Activated CD8-positive, alpha-beta T cell treated with anti-CD3 and anti-CD28 coated beads for 36 hours (primary cell): Measurements from ENCODE around the gene MSN. TPM values are rescaled to one million over a fixed set of nuclear protein-coding genes. Genes with fewer than 3 reads are reported as not detected.
"Not testable (repeated sequence)": the region's sequence is repeated elsewhere in the genome, so short reads cannot be mapped to it uniquely, and the experiment has no call there.

Experiments used
- ATAC-seq: fragments of 200-7000 bp; cut with Tn5 transposase; one replicate; pipeline ENCODE4 v1.10.0; 2021; ENCODE audit warnings: mild to moderate bottlenecking, moderate library complexity
- CTCF ChIA-PET: fragments of 350-600 bp; sonication (Branson Sonifier 250); formaldehyde crosslinking; loops from one replicate; lab custom pipeline; 2021; ENCODE audit warnings: antibody characterized with exemption; lab: Charles Lee
- POLR2A ChIA-PET: fragments of 350-600 bp; sonication (Branson Sonifier 250); formaldehyde crosslinking; loops from one replicate; lab custom pipeline; 2021; ENCODE audit warnings: antibody characterized with exemption; lab: Charles Lee
- DNase-seq: peaks from one replicate; pipeline ENCODE4 v3.0.0-alpha.2; 2020
- H3K27ac Mint-ChIP-seq: one replicate; pipeline ENCODE4 v1.8.0; 2021; ENCODE audit warnings: mild to moderate bottlenecking, mixed read lengths
- H3K27me3 Mint-ChIP-seq: one replicate; pipeline ENCODE4 v1.8.0; 2021; ENCODE audit warnings: mixed read lengths
- H3K36me3 Mint-ChIP-seq: one replicate; pipeline ENCODE4 v1.8.0; 2021; ENCODE audit warnings: low read depth, mixed read lengths
- H3K4me1 Mint-ChIP-seq: one replicate; pipeline ENCODE4 v1.8.0; 2021; ENCODE audit warnings: low read depth, mixed read lengths
- H3K4me3 Mint-ChIP-seq: one replicate; pipeline ENCODE4 v1.8.0; 2021; ENCODE audit warnings: mild to moderate bottlenecking, moderate library complexity, mixed read lengths
- H3K9me3 Mint-ChIP-seq: one replicate; pipeline ENCODE4 v1.8.0; 2021; ENCODE audit warnings: mixed read lengths
- CTCF ChIP-seq: fragments of 200-600 bp; IDR thresholded peaks from one replicate; pipeline ENCODE4 v1.8.0; 2022; ENCODE audit warnings: antibody characterized with exemption, mild to moderate bottlenecking
- intact Hi-C: fragments of 100-400 bp; cut with micrococcal nuclease; formaldehyde crosslinking; loops from one replicate; pipeline ENCODE4 v1.10.0; 2022
- total RNA-seq, 2 experiments: library from RNA; stranded (reverse); gene quantifications; one replicate each; pipeline ENCODE4 v1.2.3, GENCODE V29; 2021

MSN gene
- 100 to 1,000 TPM; 426 to 435 TPM for total RNA-seq

- H3K27ac Mint-ChIP-seq, result peak within 1 kb of the TSS; percentile 96
- CTCF ChIA-PET, result interaction anchor here (0.7 to 3.1 kb wide), 8 partner anchors 9 to 340 kb away, joined by 3 to 10 read pairs (median 4); no protein-coding TSS in a partner anchor
- H3K27me3 Mint-ChIP-seq, result no peaks in the 10 kb centered on the region
- DNase-seq, result peak; percentile 81
- peaks cover 27% of the 10 kb centered on the region for H3K4me1 Mint-ChIP-seq
- H3K9me3 Mint-ChIP-seq, result no peaks in the 10 kb centered on the region
- TF ChIP-seq CTCF, result no peak
- peak; percentile 74 for ATAC-seq
- peaks cover 44% of the 10 kb centered on the region for H3K36me3 Mint-ChIP-seq
- intact Hi-C loops, result loop anchor here (2.0 kb wide), 1 partner anchor 29 kb away; no protein-coding TSS in a partner anchor
- peak within 1 kb of the TSS; percentile 95 for H3K4me3 Mint-ChIP-seq
- POLR2A ChIA-PET, result interaction anchor here (0.6 to 2.8 kb wide), 6 partner anchors 10 to 71 kb away, joined by 3 to 17 read pairs (median 4); no protein-coding TSS in a partner anchor
Observed at GRCh38 chrX:65667503-65668376, at the start of gene MSN. Gene MSN (plus strand): TSS chrX:65667654. CDS start chrX:65667842, 188 bp downstream.

GRCh38 chrX:65620096-65620705 is 47.3 kb upstream of the MSN start:
- H3K4me1 Mint-ChIP-seq, H3K27me3 Mint-ChIP-seq, ATAC-seq, DNase-seq, intact Hi-C loops, POLR2A ChIA-PET, H3K27ac Mint-ChIP-seq, H3K36me3 Mint-ChIP-seq, H3K4me3 Mint-ChIP-seq, H3K9me3 Mint-ChIP-seq: not testable (repeated sequence)
- CTCF ChIA-PET, result interaction anchor here (0.6 kb wide), 1 partner anchor 400 kb away, joined by 3 read pairs; no protein-coding TSS in a partner anchor

GRCh38 chrX:65630771-65631170 is 36.7 kb upstream of the MSN start:
- DNase-seq (no peak), ATAC-seq (no peak)
- Mint-ChIP-seq H3K4me1 (peaks cover 4% of the 10 kb centered on the region), H3K36me3 (no peaks in the 10 kb centered on the region), H3K4me3 (no peak overlapping the region), H3K27me3 (no peaks in the 10 kb centered on the region), H3K9me3 (peaks cover 2% of the 10 kb centered on the region), H3K27ac (no peak overlapping the region)
- intact Hi-C loops, result no loop called here
- POLR2A ChIA-PET, result no interaction called here
- CTCF ChIA-PET, result no interaction called here
- no peak for TF ChIP-seq CTCF

GRCh38 chrX:65633826-65634225 is 33.6 kb upstream of the MSN start:
- ChIA-PET CTCF (no interaction called here), POLR2A (no interaction called here)
- no peak for ATAC-seq
- Mint-ChIP-seq H3K27ac (no peak overlapping the region), H3K4me1 (peaks cover 4% of the 10 kb centered on the region), H3K4me3 (no peak overlapping the region), H3K9me3 (no peaks in the 10 kb centered on the region), H3K36me3 (no peaks in the 10 kb centered on the region), H3K27me3 (no peaks in the 10 kb centered on the region)
- intact Hi-C loops, result no loop called here
- no peak for DNase-seq
- TF ChIP-seq CTCF, result no peak

- Mint-ChIP-seq H3K36me3 (no peaks in the 10 kb centered on the region), H3K27ac (no peak overlapping the region), H3K4me3 (no peak overlapping the region), H3K27me3 (no peaks in the 10 kb centered on the region), H3K9me3 (no peaks in the 10 kb centered on the region), H3K4me1 (peaks cover 4% of the 10 kb centered on the region)
- intact Hi-C loops, result no loop called here
- ATAC-seq (no peak), DNase-seq (no peak)
- TF ChIP-seq CTCF, result no peak
- CTCF ChIA-PET, result no interaction called here
- POLR2A ChIA-PET, result no interaction called here
Observed at GRCh38 chrX:65634732-65635131, 32.7 kb upstream of the MSN start.
